ENCODE results near the gene KRTAP1-4. TPM values are rescaled to one million over a fixed set of nuclear protein-coding genes. Genes with fewer than 3 reads are reported as not detected.
"Not testable (repeated sequence)": the region's sequence is repeated elsewhere in the genome, so short reads cannot be mapped to it uniquely, and the experiment has no call there.

The KRTAP1-4 gene
- total and polyA plus RNA-seq, 2 experiments from 2014 or later = not detected

- DNase-seq = no peak
- Histone ChIP-seq H3K9ac (no peak overlapping the region), H3K27ac (no peak overlapping the region), H3F3A (ENCODE audit: insufficient read depth) (peaks cover 26% of the 10 kb centered on the region), H3K4me1 (ENCODE audit: insufficient read depth) (peaks cover 21% of the 10 kb centered on the region), H2AFZ (no peak overlapping the region), H3K36me3 (ENCODE audit: low read depth) (no peaks in the 10 kb centered on the region), H4K20me1 (ENCODE audit: insufficient read depth) (no peaks in the 10 kb centered on the region), H3K4me3 (no peak overlapping the region), H3K9me2 (ENCODE audit: insufficient read depth) (no peaks in the 10 kb centered on the region), H3K27me3 (replicated peaks; ENCODE audit: insufficient read depth) (no peaks in the 10 kb centered on the region), H3K79me2 (ENCODE audit: insufficient read depth) (no peaks in the 10 kb centered on the region), H3K4me2 (ENCODE audit: unreplicated experiment) (no peak overlapping the region), H3K9me3 (ENCODE audit: low read depth) (no peaks in the 10 kb centered on the region)
- in situ Hi-C loops (cut with MboI) = no loop called here
- WGBS, 2 experiments (ENCODE audit: low coverage in 1 of 2, low lambda C conversion rate in 2 of 2, missing lambda C conversion rate in 2 of 2) = 95 to 96% methylated on average over 3 of the region's 3 CpGs
- no peak for TF ChIP-seq EZH2 (IDR thresholded peaks at IDR 0.05; ENCODE audit: insufficient read depth, poor library complexity, severe bottlenecking)
These were observed 39.0 kb upstream of the KRTAP1-4 start for GRCh38 chr17:41069031-41069430.

GRCh38 chr17:41067281-41067680, 37.3 kb upstream of the KRTAP1-4 start:
- H3F3A ChIP-seq (ENCODE audit: insufficient read depth) = peaks cover 43% of the 10 kb centered on the region
- H3K9me2 ChIP-seq (ENCODE audit: insufficient read depth) = no peaks in the 10 kb centered on the region
- peak; percentile 31 for DNase-seq
- no peak overlapping the region for H3K9ac ChIP-seq
- H3K36me3 ChIP-seq (ENCODE audit: low read depth) = no peaks in the 10 kb centered on the region
- peak overlapping the region; percentile 65 for H3K27ac ChIP-seq
- H3K27me3 ChIP-seq (replicated peaks; ENCODE audit: insufficient read depth) = no peaks in the 10 kb centered on the region
- H3K4me3 ChIP-seq = no peak overlapping the region
- no peaks in the 10 kb centered on the region for H4K20me1 ChIP-seq (ENCODE audit: insufficient read depth)
- no peaks in the 10 kb centered on the region for H3K79me2 ChIP-seq (ENCODE audit: insufficient read depth)
- H2AFZ ChIP-seq = no peak overlapping the region
- in situ Hi-C loops (cut with MboI) = no loop called here
- peak overlapping the region; percentile 4 for H3K4me2 ChIP-seq (ENCODE audit: unreplicated experiment)
- H3K9me3 ChIP-seq (ENCODE audit: low read depth) = no peaks in the 10 kb centered on the region
- H3K4me1 ChIP-seq (ENCODE audit: insufficient read depth) = peaks cover 34% of the 10 kb centered on the region
- TF ChIP-seq EZH2 (IDR thresholded peaks at IDR 0.05; ENCODE audit: insufficient read depth, poor library complexity, severe bottlenecking) (no peak), EZH2phosphoT487 (IDR thresholded peaks at IDR 0.05; ENCODE audit: insufficient read depth, low read depth) (no peak)

DNA sequence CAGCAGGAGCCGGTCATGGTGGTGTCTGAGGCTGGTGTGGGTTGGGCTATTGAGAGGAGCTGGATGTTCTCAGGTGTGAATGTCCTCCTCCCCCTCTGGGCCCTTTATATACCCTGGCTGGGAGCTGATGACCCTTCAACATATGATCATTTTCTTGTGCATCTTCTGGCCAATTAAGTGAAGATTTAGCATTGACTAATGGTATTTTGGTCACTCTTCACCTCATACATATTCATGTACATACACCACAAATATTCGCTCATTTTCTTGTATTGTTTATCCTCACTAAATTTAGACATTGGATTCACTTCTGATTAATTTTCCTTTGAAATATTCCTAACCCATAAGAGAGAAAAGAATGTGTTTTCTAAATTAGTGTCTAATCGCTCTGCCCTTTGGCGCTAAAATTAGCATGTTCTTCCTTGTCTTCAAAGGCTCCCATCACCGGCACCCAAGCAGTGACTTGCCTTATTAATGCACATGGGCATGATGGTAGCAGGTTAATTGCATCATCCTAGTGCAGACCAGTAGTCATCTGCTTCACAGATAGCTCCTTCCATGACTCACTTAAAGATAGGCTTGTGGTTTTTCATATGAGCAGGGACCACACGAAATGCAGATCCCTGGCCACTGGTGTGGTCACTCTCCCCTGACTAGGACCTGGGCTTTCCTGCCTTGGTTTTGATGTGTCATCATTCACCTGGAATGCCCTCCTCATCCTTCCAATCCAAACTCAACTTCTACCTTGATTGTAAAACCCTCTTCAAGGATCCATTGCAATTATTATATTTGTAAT, 36.0 kb upstream of the KRTAP1-4 start, which contains the start of gene KRTAP2-4:
KRTAP2-4 (minus strand) TSS at position 51 of the 796 bp plus-strand sequence; CDS start at position 17, 34 bp downstream.
- H3K4me2 ChIP-seq (ENCODE audit: unreplicated experiment) = no peak within 1 kb of the TSS
- TF ChIP-seq EZH2 (IDR thresholded peaks at IDR 0.05; ENCODE audit: insufficient read depth, poor library complexity, severe bottlenecking) = no peak
- TF ChIP-seq EZH2phosphoT487 (IDR thresholded peaks at IDR 0.05; ENCODE audit: insufficient read depth, low read depth) = no peak
- H3K9ac ChIP-seq = 0 out of 2 replicates have a peak within 1 kb of the TSS, but pooled peaks have one; percentile 1
- no peaks in the 10 kb centered on the region for H3K36me3 ChIP-seq (ENCODE audit: low read depth)
- in situ Hi-C loops (cut with MboI) = no loop called here
- H3K9me3 ChIP-seq (ENCODE audit: low read depth) = no peaks in the 10 kb centered on the region
- no peak within 1 kb of the TSS for H2AFZ ChIP-seq
- peak within 1 kb of the TSS; percentile 65 for H3K27ac ChIP-seq
- H3K4me1 ChIP-seq (ENCODE audit: insufficient read depth) = peaks cover 47% of the 10 kb centered on the region
- no peaks in the 10 kb centered on the region for H3K9me2 ChIP-seq (ENCODE audit: insufficient read depth)
- H3K79me2 ChIP-seq (ENCODE audit: insufficient read depth) = no peaks in the 10 kb centered on the region
- H3K4me3 ChIP-seq = no peak within 1 kb of the TSS
- WGBS, 2 experiments (ENCODE audit: low coverage in 1 of 2, low lambda C conversion rate in 2 of 2, missing lambda C conversion rate in 2 of 2) = 53 to 56% methylated on average over 5 to 6 of the region's 6 CpGs
- peaks cover 56% of the 10 kb centered on the region for H3F3A ChIP-seq (ENCODE audit: insufficient read depth)
- H3K27me3 ChIP-seq (replicated peaks; ENCODE audit: insufficient read depth) = no peaks in the 10 kb centered on the region
- DNase-seq = peak; percentile 90
- H4K20me1 ChIP-seq (ENCODE audit: insufficient read depth) = no peaks in the 10 kb centered on the region

- peaks cover 65% of the 10 kb centered on the region for H3F3A ChIP-seq (ENCODE audit: insufficient read depth)
- in situ Hi-C loops (cut with MboI); H3K27me3 ChIP-seq (replicated peaks; ENCODE audit: insufficient read depth): not testable (repeated sequence)
These were observed 35.2 kb upstream of the KRTAP1-4 start for GRCh38 chr17:41065016-41065689.

More at GRCh38 chr17:41065016-41065689, 35.2 kb upstream of the KRTAP1-4 start:
- H3K4me1 ChIP-seq (ENCODE audit: insufficient read depth) = peaks cover 56% of the 10 kb centered on the region
- not testable (repeated sequence) for H3K27ac ChIP-seq; H3K79me2 ChIP-seq (ENCODE audit: insufficient read depth); H3K9me3 ChIP-seq (ENCODE audit: low read depth); H4K20me1 ChIP-seq (ENCODE audit: insufficient read depth); DNase-seq; H3K9ac ChIP-seq; H3K4me2 ChIP-seq (ENCODE audit: unreplicated experiment); H3K4me3 ChIP-seq; H2AFZ ChIP-seq; H3K9me2 ChIP-seq (ENCODE audit: insufficient read depth); H3K36me3 ChIP-seq (ENCODE audit: low read depth)
- WGBS, 2 experiments (ENCODE audit: low coverage in 1 of 2, low lambda C conversion rate in 2 of 2, missing lambda C conversion rate in 2 of 2) = 82 to 86% methylated on average over 6 to 7 of the region's 16 CpGs

All from GM23248 (cell line).